Measurements from ENCODE around the gene PELI2. TPM values are rescaled to one million over a fixed set of nuclear protein-coding genes. Genes with fewer than 3 reads are reported as not detected.
A peak's percentile ranks its signal among the peaks of the same experiment; 100 is the strongest.

PELI2 gene, protein sequence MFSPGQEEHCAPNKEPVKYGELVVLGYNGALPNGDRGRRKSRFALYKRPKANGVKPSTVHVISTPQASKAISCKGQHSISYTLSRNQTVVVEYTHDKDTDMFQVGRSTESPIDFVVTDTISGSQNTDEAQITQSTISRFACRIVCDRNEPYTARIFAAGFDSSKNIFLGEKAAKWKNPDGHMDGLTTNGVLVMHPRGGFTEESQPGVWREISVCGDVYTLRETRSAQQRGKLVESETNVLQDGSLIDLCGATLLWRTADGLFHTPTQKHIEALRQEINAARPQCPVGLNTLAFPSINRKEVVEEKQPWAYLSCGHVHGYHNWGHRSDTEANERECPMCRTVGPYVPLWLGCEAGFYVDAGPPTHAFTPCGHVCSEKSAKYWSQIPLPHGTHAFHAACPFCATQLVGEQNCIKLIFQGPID
- 0.59 and 0.84 TPM in 2 replicates for total RNA-seq (2014; rRNA removed; shearing (Covaris generic))

DNA sequence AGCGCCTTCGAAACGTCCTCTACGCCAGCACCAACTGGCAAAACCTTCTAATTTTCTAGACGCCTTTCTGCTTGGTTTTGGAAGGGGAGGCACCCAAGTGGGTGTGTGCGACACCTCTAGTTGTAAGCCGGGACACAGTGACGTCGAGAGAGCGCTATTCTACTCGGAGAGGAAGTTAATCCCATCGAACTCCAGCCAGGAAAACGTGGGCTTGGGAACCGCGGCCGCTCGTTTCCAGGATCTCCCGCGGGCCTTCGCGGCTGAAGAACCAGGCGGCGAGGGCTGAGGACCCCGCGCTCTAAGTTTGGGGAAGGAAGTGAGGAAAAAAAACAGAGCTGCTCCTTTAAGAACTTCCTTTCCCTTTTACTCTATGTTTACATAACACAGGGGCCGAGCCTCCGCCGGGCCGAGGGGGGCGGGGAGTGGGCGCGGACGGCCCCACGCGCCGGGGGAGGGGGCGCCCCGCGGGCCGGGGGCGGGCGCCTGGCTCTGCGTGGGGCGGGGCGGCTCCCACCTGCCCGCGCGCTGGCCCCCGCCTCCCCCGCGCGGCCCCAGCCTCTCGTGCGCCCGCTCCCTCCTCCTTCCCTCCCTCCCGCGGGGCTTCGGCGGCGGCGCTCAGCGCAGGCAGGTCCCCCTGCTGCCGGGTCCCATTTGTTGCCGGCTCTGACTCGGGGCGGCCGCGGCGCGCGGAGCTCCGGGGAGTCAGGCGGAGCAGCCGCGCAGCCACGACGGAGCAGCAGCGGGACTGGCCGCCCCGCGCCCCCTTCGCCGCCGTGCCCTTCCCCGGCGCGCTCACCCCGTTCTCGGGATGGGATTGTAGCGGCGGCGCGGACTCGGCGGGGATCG, at the start of gene PELI2:
PELI2 (plus strand) TSS at position 647 of the 846 bp plus-strand sequence. CDS start 250 bp downstream, outside the sequence.
- peak; percentile 50 for DNase-seq (ENCODE audit: low read depth)

DNA sequence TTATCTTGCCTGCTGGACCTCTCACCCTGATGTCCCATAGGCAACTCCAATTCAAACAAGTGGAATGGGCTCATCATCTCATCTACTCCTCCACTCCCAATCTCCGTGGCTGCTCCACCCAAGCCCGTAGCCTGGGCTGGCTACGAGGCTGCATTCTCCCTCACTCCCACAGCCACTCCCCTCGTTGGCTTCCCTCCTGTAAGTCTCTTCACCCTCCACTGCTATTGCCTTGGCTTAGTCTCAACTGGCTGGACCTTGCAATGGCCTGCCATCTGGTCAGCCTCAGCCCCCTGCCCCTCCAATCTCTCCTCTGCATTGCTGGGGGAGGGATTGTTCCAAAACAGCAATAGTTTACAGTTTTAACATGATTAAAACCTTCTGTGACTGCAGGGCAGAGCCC, 44.4 kb upstream of the PELI2 start:
- no peak for DNase-seq (ENCODE audit: low read depth)

DNA sequence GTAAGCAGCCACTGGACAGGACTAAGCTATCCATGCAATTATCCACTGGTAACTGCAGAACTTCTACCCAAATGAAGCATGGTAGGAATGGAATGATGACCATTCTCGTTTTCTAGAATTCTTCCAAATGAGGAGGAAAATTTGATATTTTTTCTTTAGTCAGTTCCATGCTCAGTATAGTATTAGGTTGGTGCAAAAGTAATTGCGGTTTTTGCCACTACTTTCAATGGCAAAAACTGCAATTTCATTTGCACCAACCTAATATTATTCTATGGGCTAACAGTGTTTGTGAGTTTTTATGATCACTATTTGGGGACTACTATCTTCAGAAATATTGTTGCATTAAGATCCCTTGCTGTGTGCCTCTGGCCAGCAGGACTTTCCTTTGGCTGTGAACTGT, 42.9 kb upstream of the PELI2 start:
- DNase-seq (ENCODE audit: low read depth) = no peak

DNA sequence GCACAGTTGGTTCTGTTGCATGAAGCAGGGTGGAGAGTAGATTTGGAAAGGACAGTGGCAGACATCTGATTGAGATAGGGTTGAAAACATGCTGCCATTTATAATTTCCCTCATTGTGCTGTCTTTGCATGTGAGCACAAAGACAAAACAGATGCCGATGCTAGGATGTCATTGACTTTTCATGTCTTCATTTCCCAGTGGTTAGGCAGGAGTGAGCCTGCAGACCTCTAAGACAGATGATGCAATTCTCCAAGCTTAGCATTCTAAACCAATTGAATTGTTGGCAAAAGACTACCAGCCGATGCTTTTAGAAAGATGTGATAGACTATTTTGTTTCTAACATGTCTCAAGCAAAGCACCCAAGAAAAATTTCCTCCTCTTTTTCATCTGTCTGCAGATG, 37.1 kb upstream of the PELI2 start:
- no peak for DNase-seq (ENCODE audit: low read depth)

DNA sequence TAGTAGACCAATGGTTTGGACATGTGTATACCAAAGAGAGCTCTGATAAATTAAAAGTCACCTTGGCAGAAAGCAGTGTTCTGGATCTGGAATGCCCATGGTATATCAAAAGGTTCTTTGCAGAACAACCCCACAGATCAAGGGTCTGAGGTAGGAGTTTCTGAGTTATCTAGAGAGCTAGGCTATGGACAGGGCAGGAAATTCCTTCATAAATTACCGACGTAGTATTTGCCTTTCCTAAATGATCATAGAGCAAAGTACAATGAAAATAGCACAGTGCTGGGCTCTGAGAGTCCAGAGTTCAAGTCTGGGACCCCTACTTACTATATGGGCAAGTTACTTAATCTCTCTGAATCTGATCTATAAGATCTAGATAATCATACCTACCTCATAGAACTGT, 35.3 kb upstream of the PELI2 start:
- DNase-seq (ENCODE audit: low read depth) = no peak

DNA sequence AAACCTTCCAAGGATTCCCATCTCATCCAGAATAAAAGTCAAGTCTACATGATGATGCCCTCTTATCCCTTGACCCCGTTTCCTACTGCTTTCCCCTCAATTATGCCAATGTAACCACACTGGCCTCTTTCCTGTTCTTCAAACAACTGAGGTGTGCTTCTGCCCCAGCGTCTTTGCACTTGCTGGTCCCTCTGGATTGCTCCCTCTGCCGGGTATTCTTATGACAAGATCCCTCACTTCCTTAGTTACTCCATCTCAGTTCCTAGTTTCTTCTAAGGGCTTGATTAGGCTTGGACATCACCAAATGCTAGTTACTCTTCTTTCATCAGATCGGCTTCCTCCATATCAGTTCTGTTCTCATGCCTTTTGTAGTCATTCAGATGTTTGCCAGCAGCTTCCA, 32.7 kb upstream of the PELI2 start:
- no peak for DNase-seq (ENCODE audit: low read depth)

DNA sequence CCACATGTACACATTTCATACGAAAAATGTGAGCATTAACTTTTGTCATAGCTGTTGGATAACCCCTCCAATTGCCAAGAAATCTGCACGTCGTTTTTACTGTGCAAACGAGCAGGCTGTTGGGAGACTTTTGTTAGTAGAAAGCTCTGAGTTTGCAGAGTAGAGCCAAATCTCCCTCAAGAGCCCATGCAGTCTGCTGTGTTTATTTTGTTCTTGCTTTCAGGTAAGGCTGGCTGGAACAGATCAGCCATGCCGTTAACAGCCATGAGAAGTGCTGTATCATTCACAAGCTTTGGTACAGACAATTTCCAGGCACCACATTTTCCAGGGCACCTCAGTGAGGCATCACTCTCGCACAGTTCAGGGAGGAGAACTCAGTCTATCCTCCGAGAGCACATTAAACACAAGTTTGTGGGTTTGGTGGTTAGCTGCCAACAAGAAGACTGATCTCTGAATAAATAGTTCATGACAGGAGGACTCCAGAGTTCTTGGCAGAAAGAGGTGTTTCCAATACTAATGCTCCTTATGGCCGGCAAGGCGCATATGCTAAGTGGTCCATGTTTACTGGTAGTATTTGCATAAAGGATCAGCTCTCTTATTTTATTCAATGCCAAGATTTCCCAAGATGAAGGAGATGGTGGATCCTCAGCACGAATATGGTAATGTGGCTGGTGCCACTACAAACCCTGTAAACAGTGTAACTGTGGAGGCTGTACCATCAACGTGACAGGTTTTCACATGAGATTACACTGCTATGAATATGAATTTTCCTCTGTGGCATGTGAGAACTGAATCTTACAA, 30.3 kb upstream of the PELI2 start:
- peak; percentile 2 for DNase-seq (ENCODE audit: low read depth)

DNA sequence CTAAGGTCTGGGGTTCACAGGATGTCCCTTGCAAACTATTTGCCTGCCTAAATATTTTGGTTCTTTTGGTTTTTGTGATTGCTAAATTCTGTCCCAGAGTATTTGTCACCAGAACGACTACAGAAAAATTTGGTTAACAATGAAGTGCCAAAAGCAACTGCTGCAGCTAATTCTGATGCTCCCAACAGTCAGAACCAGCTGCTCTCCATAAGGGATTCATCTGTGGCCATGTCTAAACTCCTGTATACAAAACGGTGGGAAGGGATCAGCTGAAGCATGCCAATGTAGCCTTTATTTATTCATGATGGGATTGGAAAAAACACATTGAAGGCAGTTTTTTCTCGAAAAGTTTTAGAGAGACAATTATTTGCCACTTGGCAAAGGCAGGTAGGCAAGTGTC, 29.3 kb upstream of the PELI2 start:
- DNase-seq (ENCODE audit: low read depth) = no peak

DNA sequence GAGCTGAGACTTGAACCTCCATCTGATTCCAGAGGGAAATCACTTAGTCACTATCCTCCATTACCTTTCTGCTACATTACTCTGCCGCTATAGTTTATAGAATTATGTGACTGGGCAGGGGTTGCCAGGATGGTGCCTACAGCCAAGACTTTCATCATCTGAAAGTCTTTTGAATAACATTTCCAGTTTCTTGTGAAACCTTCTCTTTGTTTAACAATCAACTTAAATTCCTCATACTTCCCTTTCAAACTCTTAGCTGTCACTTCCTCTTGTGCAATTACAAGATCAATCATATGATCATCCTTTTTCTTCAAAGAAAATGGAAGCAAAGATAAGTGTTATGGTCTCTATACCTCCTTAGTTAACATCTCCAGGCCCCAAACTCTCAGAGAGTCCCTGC, 25.4 kb upstream of the PELI2 start:
- no peak for DNase-seq (ENCODE audit: low read depth)

DNA sequence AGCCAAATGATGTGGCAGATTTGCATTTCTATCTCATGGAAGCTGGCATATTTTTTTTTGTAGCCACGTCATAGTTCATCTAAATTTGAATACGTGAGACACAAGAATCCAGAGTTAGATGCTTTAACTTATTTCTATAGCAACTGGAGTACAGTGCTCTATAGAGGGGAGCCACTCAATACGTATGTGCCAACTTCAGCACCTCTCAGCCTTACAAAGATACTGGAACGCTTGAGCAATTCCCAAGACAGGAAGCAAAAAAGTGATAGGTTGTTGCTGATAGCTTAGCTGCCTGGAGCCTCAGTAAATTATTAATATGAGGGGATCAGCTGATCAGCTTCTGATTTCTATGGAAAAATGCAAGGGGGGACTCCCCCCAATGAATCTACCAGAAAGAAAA, 24.1 kb upstream of the PELI2 start:
- DNase-seq (ENCODE audit: low read depth) = no peak

DNA sequence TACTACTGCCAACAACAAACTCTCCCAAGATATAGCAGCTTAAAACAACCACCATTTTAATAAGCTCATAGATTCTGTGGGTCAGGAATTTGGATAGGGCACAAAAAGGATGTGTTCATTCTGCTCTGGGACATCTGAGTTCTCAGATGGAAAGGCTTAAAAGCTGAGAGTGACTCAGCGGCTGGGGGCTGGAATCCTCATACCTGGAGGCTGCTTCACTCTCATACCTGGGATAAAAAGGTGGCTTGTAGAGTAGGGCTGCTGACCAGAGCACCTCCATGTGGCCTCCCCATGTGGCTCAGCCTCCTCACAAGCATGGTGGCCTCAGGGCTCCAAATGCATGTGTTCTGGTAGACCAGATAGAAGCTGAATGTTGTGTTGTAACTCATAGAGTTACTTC, 20.2 kb upstream of the PELI2 start:
- DNase-seq (ENCODE audit: low read depth) = no peak

DNA sequence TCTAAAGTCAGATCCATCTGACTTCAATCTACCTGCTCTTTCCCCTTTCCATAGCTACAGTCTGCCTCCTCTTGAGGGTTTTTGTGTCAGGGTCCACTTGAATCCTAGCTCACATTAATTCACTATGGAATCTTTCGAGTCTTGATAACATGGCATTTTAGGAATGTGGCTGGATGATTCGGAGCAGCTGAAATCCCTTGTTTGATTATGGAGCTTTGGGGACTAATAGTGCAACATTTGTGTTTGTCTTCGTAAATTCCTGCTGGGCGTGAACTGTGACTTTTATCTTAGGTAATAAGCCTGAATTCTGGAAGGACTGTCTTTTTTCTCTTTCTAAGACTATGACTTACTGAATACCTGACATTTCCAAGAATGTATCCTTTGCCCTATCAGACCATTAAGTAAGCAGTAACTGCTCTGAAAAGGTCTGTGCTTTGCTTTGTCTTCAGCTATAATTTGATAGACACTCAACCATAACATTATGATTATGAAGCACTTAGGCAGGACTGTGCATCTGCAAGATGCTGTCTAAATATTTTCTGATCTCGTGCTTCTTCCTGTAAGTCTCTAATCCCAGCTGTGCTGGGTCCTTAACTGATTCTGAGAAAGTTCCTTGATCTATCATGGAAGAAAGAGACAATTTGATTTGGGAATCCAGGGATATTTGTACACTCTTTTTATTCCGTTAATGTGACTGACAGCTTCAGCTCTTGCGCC, 19.0 kb upstream of the PELI2 start:
- DNase-seq (ENCODE audit: low read depth) = no peak

DNA sequence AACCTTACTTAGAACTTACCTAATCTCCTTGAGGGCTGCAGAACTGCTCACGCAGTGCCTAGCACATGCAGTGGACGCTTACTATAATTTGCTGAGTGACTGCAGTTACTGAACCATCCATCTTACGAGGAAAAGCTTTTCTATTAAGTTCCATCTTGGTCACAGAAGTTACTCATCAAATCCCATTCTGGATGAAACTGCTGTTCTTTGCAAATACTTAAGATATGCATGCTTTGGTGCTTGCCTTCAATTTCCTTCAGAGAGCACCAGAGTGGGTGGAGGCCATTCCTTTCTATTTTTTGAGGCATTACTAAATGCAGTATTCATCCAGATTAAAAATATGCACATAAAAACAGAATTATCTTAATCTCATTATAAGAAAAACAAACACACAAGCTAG, 17.7 kb upstream of the PELI2 start:
- no peak for DNase-seq (ENCODE audit: low read depth)

DNA sequence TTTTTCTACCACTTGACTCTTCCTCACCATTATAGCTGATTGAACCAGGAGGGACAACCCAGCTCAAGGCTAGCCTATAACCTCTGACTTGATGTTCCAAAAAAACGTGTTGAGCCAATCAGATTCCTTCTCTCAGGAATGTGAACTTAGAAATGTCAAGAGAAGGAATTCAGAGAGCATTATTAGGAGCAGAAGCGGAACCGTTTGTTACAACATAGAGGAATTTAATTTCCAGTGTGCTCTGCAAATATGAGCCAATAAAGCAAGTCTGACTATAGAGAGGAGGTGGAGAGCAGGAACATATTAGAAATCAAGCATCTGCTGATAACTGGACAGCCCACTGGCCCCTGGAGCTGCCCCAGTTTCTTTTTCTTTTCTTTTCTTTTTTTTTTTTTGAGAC, 15.3 kb upstream of the PELI2 start:
- DNase-seq (ENCODE audit: low read depth) = no peak

DNA sequence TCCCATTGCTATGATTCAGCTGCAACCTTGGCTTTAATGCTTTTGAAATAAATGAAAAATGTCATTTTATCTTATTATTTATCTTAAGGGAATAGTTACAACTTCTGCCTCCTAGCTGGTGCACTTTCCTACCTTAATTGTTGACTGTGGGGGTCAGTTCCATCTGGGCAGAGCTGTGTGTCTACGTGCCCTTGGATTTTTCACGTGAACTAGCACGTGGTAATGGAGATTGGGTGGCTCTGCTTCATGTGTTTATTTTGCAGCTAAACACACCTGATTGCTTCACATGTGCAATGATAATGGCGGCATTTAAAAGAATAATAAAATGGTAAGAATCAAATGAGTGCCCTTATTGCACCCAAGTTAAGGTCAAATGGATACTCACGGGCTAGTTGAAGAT, 10.6 kb upstream of the PELI2 start:
- DNase-seq (ENCODE audit: low read depth) = no peak

DNA sequence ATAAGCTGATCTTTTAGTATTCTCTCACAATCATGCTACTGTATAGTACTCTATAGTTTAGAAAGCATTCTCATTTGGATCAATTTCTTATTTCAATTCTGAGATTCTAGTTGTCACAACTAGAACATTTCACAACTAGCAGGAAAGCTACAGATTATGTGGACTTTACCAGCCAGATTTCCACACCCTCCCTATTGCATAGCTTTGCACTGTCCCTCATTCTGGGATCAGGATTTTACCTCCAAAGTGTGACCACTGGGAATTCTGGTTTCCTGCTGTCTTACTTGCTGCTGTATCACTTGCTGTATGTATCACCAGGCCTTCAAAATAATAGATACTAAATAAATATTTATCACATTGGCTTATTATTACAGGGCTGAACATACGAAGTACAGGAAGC, 10.2 kb upstream of the PELI2 start:
- DNase-seq (ENCODE audit: low read depth) = no peak

DNA sequence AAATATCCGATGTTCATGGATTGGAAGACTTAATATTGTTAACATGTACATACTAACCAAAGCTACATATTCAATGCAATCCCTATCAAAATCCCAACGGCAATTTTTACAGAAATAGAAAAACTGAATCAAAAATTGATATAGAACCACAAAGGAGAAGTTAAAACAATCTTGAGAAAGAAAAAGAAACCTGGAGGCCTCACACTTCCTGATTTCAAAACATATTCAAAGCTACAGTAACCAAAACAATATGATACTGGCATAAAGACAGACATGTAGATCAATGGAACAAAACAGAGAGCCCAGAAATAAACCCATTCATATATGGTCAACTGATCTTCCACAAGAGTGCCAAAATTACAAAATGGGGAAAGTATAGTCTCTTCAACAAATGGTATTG, 5.4 kb upstream of the PELI2 start:
- DNase-seq (ENCODE audit: low read depth) = no peak

DNA sequence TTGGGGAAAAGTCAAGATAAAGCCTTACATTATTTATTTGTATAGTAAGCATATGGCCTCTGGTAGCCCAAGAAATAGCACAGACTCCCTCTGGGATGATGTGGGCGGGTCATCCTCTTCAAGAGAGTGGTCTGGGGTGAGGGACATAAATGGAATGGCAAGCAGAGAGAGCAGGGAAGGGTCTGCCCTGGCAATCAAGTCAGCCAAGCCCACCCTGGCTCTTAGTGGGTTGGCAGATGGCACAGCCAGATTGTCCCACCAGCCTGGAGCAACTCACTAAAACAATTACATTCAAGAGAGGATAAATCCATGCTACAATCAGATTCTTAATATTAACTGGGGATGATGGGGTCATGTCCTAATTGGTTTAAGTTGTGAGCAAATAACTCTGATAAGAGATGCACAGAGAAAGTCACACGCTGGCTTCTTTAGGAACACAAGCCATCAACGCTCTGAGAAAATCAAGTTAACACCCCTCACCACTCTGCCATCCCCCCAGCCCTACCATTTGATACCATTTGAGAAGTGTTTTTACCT, 2.8 kb upstream of the PELI2 start:
- DNase-seq (ENCODE audit: low read depth) = no peak

DNA sequence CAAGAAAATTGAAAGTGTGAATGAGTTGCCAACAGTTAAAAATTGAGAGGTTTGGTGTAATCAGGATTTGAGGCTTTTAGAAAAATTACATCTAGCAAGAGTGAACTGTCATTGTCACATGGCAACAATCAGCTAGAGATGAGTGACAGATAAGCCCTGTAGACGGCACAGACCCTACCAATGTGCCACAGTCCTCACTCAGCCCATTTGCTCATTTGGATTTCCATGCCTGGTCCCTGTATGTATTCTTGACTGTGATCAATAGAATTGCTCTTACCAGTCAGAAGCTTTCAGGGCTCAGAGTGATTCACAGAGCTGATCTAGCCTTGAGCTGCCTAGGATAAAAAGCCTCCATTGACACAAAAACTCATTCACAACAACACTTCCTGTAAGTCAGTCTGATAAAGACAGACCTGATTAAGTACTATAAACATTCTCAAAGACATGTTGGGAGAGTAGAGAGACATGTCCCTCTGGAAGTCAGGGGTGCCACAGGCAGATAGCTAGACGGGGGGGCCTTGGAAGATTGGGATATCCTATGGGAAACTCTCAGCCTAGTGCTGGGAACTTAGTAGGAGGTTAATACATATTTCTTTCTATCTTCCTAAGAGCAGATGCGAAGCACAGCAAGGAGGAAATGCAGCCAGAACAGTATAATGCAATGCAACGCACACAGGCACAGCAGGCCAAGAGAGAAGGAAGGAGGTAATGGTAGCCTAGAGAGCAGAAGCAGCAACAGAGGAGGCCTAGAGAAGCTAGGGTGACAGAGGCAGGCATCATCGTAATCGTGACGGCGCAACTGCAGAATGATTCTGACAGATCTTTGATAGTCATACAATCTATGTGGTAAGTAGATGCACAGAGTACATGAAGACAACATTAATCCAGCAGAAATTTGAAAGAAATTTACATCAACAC, 2.0 kb upstream of the PELI2 start:
- no peak for DNase-seq (ENCODE audit: low read depth)

DNA sequence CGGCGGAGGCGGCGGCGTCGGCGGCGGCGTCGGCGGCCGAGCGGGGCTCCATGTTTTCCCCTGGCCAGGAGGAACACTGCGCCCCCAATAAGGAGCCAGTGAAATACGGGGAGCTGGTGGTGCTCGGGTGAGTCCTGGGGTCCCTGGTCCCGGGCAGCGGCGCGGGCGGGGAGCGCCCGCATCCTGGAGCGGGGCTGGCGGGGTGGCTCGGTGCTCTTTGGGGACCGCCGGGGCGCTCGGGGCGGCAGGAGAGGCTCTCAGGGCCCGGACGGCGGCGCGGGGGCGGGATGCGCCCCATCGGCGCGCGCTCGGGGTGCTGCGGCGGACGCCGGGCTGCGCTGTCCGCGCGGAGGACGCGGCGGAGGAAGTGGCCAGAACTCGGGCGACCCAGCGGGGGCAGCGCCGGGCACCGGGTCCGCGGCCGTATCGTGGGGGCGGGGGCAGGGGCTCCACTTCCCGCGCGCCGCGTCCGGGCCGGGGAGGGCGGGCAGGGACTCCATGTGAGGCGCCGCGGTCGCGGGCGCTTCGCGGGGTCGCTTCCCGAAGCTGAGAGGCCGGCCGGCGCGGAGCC, 485 bp downstream of the PELI2 start:
- peak; percentile 3 for DNase-seq (ENCODE audit: low read depth)
